Muscle layer of duodenum (tissue), 2 donors: ENCODE data around the gene UBE2S.
"Not testable (repeated sequence)": the region's sequence is repeated elsewhere in the genome, so short reads cannot be mapped to it uniquely, and the experiment has no call there.

ENCODE experiments used
- H3K27ac ChIP-seq: one replicate; pipeline ENCODE4 v1.7.0; 2013; ENCODE audit warnings: mild to moderate bottlenecking, low read length
- H3K27me3 ChIP-seq: one replicate; pipeline ENCODE4 v1.7.0; 2013; ENCODE audit warnings: low read depth, mild to moderate bottlenecking, control low read depth, low read length
- H3K36me3 ChIP-seq, 2 donors: one replicate each; pipeline ENCODE4 v1.7.0; 2013; ENCODE audit warnings: low read length in 2 of 2, control low read depth in 1 of 2, mild to moderate bottlenecking in 1 of 2; ENCODE audit not compliant: insufficient read depth in 2 of 2, control insufficient read depth in 1 of 2
- H3K4me1 ChIP-seq, 2 donors: one replicate each; pipeline ENCODE4 v1.7.0; 2013; ENCODE audit warnings: low read length in 2 of 2, mild to moderate bottlenecking in 2 of 2, control low read depth in 1 of 2, moderate library complexity in 1 of 2; ENCODE audit not compliant: insufficient read depth in 2 of 2, control insufficient read depth in 1 of 2
- H3K4me3 ChIP-seq, 2 donors: one replicate each; pipeline ENCODE4 v1.7.0; 2013; ENCODE audit warnings: low read length in 2 of 2, low read depth in 1 of 2, mild to moderate bottlenecking in 1 of 2
- H3K9me3 ChIP-seq, 2 donors: one replicate each; pipeline ENCODE4 v1.7.0; 2013; ENCODE audit warnings: low read length in 2 of 2, control low read depth in 1 of 2, mild to moderate bottlenecking in 1 of 2; ENCODE audit not compliant: control insufficient read depth in 1 of 2
- donor health status: healthy.

UBE2S gene

DNA sequence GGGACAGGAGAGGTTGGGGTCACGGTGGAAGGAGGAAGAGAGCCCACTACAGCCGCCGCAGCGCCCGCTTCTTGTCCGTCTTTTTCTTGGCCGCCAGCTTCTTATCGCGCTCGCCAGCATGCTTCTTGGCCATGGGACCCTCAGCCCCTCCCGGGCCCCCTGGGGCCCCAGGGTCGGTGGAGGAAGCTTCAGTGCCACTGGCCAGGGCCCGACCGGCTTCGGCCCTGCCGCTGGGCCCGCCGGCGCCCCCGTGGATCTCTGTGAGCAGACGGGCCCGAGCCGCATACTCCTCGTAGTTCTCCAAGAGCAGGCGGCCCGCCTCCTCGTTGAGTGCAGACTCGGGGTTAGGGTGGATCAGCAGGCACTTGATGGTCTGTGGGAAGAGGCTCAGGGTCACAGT, 6.2 kb downstream of the UBE2S start:
- peaks cover 35 to 41% of the 10 kb centered on the region in 2 donors for H3K36me3 ChIP-seq
- not testable (repeated sequence) for H3K27ac ChIP-seq, H3K27me3 ChIP-seq, H3K4me1 ChIP-seq, H3K4me3 ChIP-seq, H3K9me3 ChIP-seq

DNA sequence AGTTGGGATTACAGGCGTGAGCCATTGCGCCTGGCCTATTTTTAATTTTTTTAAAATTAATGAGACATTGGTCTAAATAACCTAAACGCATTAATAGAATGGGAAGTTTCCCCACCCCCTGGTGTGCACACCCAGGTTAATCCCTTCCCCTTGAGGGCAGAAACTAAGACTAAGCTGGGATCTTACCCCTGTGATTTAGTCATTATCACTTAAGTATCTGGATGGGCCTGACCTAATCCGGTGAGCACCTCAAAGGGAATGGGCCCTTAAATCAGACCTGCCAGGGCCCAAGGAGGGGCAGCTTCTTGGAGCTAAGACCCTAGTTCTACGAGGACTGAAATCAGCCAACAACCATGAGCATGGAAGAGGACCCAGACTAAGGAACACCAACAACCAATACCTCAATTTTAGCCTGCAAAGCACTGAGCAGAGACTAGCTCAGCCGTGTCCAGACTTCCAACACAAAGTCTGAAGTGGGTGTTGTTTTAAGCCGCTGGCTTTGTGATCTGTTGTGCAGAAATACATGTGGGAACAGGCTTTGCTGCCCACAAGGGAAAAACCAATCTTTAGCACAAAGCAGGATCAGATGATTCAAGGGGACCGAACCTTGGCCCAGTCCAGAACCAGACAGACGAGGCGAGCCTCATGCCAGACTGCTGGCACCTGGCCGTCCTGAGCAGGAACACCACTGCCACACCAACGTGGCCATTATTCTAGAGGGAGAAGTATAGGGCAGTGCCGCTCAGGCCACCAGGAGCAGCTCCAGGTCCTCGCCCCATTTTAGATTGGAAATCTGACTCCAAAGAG, 7.1 kb downstream of the UBE2S start:
- Histone ChIP-seq H3K27ac (no peak overlapping the region), H3K27me3 (no peaks in the 10 kb centered on the region)

DNA sequence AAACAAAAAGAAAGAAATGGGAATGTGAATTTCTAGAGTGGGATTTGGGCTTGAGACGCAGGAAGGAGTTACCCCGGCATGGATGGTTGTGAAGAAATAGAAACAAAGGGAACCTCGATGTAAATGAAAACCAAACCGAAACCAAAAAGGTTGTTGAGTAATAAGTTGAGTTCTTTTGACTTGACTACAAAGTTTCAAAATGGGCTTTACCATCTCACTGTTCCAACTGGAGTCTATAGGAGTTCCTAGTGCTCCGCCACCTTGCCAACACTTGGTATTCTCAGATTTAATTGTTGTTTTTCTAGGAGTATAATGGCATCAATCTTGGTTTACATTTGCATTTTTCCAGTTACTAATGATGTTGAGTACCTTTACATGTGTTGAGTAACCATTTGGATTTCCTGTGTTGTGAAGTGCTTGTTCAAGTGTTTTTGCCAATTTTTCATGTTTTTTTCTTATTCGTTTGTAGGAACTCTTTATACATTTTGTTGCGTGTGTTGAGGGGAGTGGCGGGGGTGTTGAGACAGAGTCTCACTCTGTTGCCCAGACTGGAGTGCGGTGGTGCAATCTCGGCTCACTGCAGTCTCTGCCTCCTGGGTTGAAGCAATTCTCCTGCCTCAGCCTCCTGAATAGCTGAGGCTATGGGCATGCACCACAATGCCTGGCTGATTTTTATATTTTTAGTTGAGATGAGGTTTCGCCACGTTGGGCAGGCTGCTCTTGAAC, 9.2 kb downstream of the UBE2S start:
- Histone ChIP-seq H3K36me3 (peaks cover 21 to 29% of the 10 kb centered on the region in 2 donors), H3K27me3 (no peaks in the 10 kb centered on the region), H3K4me1 (no peaks in the 10 kb centered on the region), H3K9me3 (no peaks in the 10 kb centered on the region), H3K27ac (no peak overlapping the region), H3K4me3 (no peak overlapping the region)

More for the DNA sequence above, 7.1 kb downstream of the UBE2S start:
- Histone ChIP-seq H3K4me1 (peaks cover 0 to under 1% of the 10 kb centered on the region in 2 donors), H3K9me3 (no peaks in the 10 kb centered on the region), H3K4me3 (no peak overlapping the region), H3K36me3 (peaks cover 31 to 35% of the 10 kb centered on the region in 2 donors)

DNA sequence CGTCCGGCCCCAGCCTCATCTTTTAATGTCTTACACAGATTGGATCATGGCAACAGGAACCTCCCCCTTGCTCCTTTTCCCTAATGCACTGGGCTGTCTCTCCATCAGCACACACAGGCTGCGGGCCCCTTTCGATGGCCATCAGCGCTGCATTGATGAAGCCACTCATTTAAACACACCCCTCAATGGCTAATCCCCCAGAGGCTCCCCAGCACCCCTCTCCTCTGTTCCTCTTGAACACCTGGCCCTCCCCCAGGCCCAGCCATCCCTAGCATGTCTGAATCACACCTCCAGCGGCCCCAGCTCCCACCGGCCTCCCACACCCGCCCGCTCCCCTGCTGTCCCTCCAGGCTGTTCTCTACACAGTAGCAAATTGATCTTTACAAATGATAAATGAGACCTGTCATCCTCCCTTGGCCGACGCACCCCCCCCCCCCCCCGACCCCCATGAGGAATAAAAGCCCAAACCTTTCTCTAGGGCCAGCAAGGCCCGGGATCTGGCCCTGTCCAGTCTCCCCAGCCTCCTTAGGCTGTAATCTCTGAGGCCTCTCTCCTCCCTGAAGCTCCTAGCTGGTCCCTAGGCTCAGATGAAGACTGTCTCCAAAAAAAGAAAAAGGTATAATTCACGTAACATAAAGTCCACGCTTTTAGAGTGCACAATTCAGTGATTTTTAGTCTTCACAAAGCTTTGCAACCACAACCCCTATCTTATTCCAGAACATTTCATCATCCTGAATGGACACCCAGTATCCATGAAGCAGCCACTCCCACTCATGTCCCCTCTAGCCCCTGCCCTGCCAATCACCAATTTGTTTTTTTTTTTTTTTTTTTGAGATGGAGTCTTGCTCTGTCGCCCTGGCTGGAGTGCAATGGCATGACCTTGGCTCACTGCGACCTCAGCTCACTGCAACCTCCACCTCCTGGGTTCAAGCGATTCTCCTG, 14.5 kb downstream of the UBE2S start:
- H3K36me3 ChIP-seq: peaks cover 23 to 25% of the 10 kb centered on the region in 2 donors
- H3K4me3 ChIP-seq: no peak overlapping the region
- peaks cover 6 to 16% of the 10 kb centered on the region in 2 donors for H3K4me1 ChIP-seq
- H3K9me3 ChIP-seq: no peaks in the 10 kb centered on the region
- H3K27ac ChIP-seq: no peak overlapping the region
- no peaks in the 10 kb centered on the region for H3K27me3 ChIP-seq

DNA sequence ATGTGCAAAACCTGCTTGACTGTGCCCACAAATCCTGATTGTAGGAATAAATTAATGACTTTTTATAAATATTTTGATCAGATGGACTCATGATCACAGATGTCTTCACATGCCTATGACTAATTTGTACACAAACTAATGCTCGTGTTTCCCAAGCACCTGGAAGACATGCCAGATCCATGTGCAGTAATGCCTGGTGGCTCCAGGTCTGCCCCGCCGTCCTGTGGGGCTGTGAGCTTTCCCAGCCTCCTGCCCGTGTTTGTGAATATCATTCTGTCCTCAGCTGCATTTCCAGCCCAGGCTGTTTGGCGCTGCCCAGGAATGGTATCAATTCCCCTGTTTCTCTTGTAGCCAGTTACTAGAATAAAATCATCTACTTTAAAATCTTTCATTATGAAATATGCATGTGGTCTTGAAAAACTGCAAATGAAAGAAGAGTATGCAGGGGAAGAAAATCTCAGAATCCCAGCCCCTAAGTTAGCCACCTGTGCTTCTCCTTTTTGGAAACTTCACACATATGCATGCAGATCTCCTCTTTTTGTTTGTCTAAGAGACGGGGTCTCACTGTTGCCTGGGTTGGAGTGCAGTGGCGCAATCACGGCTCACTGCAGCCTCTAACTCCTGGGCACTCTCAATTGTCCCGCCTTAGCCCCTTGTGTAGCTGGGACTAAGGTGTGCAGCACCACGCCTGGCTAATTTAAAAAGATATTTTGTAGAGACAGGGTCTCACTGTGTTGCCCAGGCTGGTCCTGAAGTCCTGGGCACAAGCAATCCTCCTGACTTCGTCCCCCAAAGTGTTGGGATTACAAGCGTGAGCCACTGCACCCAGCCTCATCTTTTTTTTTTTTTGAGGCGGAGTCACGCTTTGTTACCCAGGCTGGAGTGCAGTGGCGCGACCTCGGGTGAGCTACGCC, 15.6 kb downstream of the UBE2S start:
- no peaks in the 10 kb centered on the region for H3K9me3 ChIP-seq
- H3K27me3 ChIP-seq: no peaks in the 10 kb centered on the region
- H3K4me3 ChIP-seq: no peak overlapping the region
- H3K4me1 ChIP-seq: peaks cover 16 to 27% of the 10 kb centered on the region in 2 donors
- peaks cover 23 to 30% of the 10 kb centered on the region in 2 donors for H3K36me3 ChIP-seq
- no peak overlapping the region for H3K27ac ChIP-seq

- H3K4me3 ChIP-seq: no peak overlapping the region
- no peak overlapping the region for H3K27ac ChIP-seq
- no peaks in the 10 kb centered on the region for H3K27me3 ChIP-seq
- peaks cover 23 to 30% of the 10 kb centered on the region in 2 donors for H3K36me3 ChIP-seq
- H3K9me3 ChIP-seq: no peaks in the 10 kb centered on the region
- H3K4me1 ChIP-seq: peaks cover 20 to 32% of the 10 kb centered on the region in 2 donors
These were observed 16.4 kb downstream of the UBE2S start for GRCh38 chr19:55391191-55391670.

GRCh38 chr19:55390461-55390880, 17.1 kb downstream of the UBE2S start:
- no peaks in the 10 kb centered on the region for H3K27me3 ChIP-seq
- H3K27ac ChIP-seq: no peak overlapping the region
- H3K4me3 ChIP-seq: no peak overlapping the region
- H3K4me1 ChIP-seq: peaks cover 20 to 32% of the 10 kb centered on the region in 2 donors
- peaks cover 23 to 31% of the 10 kb centered on the region in 2 donors for H3K36me3 ChIP-seq
- no peaks in the 10 kb centered on the region for H3K9me3 ChIP-seq

- Histone ChIP-seq H3K27ac (no peak overlapping the region), H3K9me3 (no peaks in the 10 kb centered on the region), H3K4me3 (no peak overlapping the region), H3K27me3 (no peaks in the 10 kb centered on the region), H3K4me1 (peaks cover 22 to 36% of the 10 kb centered on the region in 2 donors), H3K36me3 (peaks cover 23 to 33% of the 10 kb centered on the region in 2 donors)
These were observed 17.9 kb downstream of the UBE2S start for GRCh38 chr19:55389386-55390317.

- peak overlapping the region; percentile 92 to 97 for H3K4me3 ChIP-seq
- no peaks in the 10 kb centered on the region for H3K27me3 ChIP-seq
- H3K9me3 ChIP-seq: no peaks in the 10 kb centered on the region
- no peak overlapping the region for H3K27ac ChIP-seq
- H3K36me3 ChIP-seq: peaks cover 23 to 33% of the 10 kb centered on the region in 2 donors
- peaks cover 24 to 46% of the 10 kb centered on the region in 2 donors for H3K4me1 ChIP-seq
These were observed 19.7 kb downstream of the UBE2S start for GRCh38 chr19:55387736-55388497.
